HepG2 (cell line): ENCODE results near the gene PPM1M. TPM values are rescaled to one million over a fixed set of nuclear protein-coding genes. Genes with fewer than 3 reads are reported as not detected.

ENCODE experiments used
- DNMT3B ChIP-seq: conservative IDR thresholded peaks from 2 replicates; pipeline ENCODE4 v1.6.1; 2016; ENCODE audit warnings: missing biosample characterization, control low read depth
- GLMP ChIP-seq: sonication (generic); formaldehyde crosslinking; IDR thresholded peaks from 2 replicates; pipeline ENCODE4 v1.9.0; 2021; ENCODE audit warnings: missing genetic modification reagents, mild to moderate bottlenecking, borderline replicate concordance
- GPBP1L1 ChIP-seq: sonication (generic); formaldehyde crosslinking; IDR thresholded peaks from 2 replicates; pipeline ENCODE4 v1.5.0; 2020; ENCODE audit warnings: mild to moderate bottlenecking, missing genetic modification reagents
- MLLT10 ChIP-seq: sonication (generic); formaldehyde crosslinking; IDR thresholded peaks from 2 replicates; pipeline ENCODE4 v1.4.0; 2020; ENCODE audit warnings: missing genetic modification reagents
- POLR2AphosphoS2 ChIP-seq: IDR thresholded peaks from 2 replicates; pipeline ENCODE4 v1.6.1; 2011; ENCODE audit warnings: low read depth, low read length, improper control_type of control experiment
- RBFOX2 ChIP-seq: fragments of 200-400 bp; formaldehyde crosslinking; IDR thresholded peaks from 2 replicates; pipeline ENCODE4 v1.6.1; 2017; ENCODE audit warnings: low read depth, mild to moderate bottlenecking, low read length
- SNAI1 ChIP-seq: sonication (generic); formaldehyde crosslinking; IDR thresholded peaks from 2 replicates; pipeline ENCODE4 v1.5.0; 2020; ENCODE audit warnings: mild to moderate bottlenecking, missing genetic modification reagents, borderline replicate concordance
- SRSF4 ChIP-seq: fragments of 200-400 bp; formaldehyde crosslinking; IDR thresholded peaks from one replicate; pipeline ENCODE4 v1.6.1; 2018; ENCODE audit warnings: mild to moderate bottlenecking, low read depth, low read length, moderate library complexity; ENCODE audit not compliant: poor library complexity, severe bottlenecking
- SSRP1 ChIP-seq: IDR thresholded peaks from 2 replicates; pipeline ENCODE4 v1.6.1; 2016; ENCODE audit warnings: control low read depth
- ZNF691 ChIP-seq: sonication (generic); formaldehyde crosslinking; IDR thresholded peaks from 2 replicates; pipeline ENCODE4 v1.4.0; 2020; ENCODE audit warnings: missing genetic modification reagents, low read depth, mild to moderate bottlenecking, borderline replicate concordance
- ZNF891 ChIP-seq: sonication (generic); formaldehyde crosslinking; IDR thresholded peaks from 2 replicates; pipeline ENCODE4 v1.5.0; 2020; ENCODE audit warnings: mild to moderate bottlenecking, missing genetic modification reagents
- polyA plus RNA-seq, 8 experiments: library from polyadenylated mRNA; depleted of rRNA in 3 of 8; stranded (reverse) in 7 of 8; unstranded in 1 of 8; fragments of >200 nt; fragmentation: Illumina TruSeq in 4 of 8; extraction: Trizol in 4 of 8; gene quantifications; 2 replicates each; pipeline versions ENCODE4 v1.2.1 to v1.2.3, GENCODE V29; 2011 to 2016; ENCODE audit warnings: low read depth in 4 of 8, missing spikeins in 1 of 8, mixed read lengths in 1 of 8; ENCODE audit not compliant: insufficient read depth in 1 of 8
- total RNA-seq, 5 experiments: library from RNA; depleted of rRNA; stranded (reverse); fragments of >200 nt; fragmentation: Illumina TruSeq; extraction: Trizol; gene quantifications; 2 replicates each; pipeline ENCODE4 v1.2.3, GENCODE V29; 2016; ENCODE audit warnings: low read depth in 1 of 5
- TF ChIP-seq, protein P1 (sequence below): sonication (generic); formaldehyde crosslinking; IDR thresholded peaks from 2 replicates; pipeline ENCODE4 v1.8.1; 2023; ENCODE audit warnings: missing genetic modification reagents, inconsistent platforms, borderline replicate concordance
- TF ChIP-seq, protein P2 (sequence below): sonication (generic); formaldehyde crosslinking; IDR thresholded peaks from 2 replicates; pipeline ENCODE4 v1.4.0; 2020; ENCODE audit warnings: missing genetic modification reagents
- TF ChIP-seq, protein P3 (sequence below): sonication (generic); formaldehyde crosslinking; IDR thresholded peaks from 2 replicates; pipeline ENCODE4 v1.4.0; 2020; ENCODE audit warnings: mild to moderate bottlenecking, missing genetic modification reagents
- TF ChIP-seq, protein P4 (sequence below), 2 experiments: fragments of 450-650 bp in 1 of 2; sonication (generic) in 1 of 2; formaldehyde crosslinking; IDR thresholded peaks; 2 replicates each; pipeline versions ENCODE4 v1.5.0 to v1.8.0; 2020 to 2022; ENCODE audit warnings: mild to moderate bottlenecking in 1 of 2, missing genetic modification reagents in 1 of 2

Gene PPM1M
- total and polyA plus RNA-seq, 2 of the 13 experiments (the other 11 are each of a cell fraction or from before 2014, with no cell fraction given) = 2.5 to 5.9 TPM

- peak; percentile 64; the same call in 1 of the 2 replicates for TF ChIP-seq RBFOX2
- TF ChIP-seq SNAI1 (CRISPR knock-in tag) = no peak
- no peak for TF ChIP-seq SRSF4
- TF ChIP-seq GPBP1L1 = no peak
- TF ChIP-seq GLMP (CRISPR knock-in tag) = no peak
- no peak for TF ChIP-seq POLR2AphosphoS2
- TF ChIP-seq, protein P1, sequence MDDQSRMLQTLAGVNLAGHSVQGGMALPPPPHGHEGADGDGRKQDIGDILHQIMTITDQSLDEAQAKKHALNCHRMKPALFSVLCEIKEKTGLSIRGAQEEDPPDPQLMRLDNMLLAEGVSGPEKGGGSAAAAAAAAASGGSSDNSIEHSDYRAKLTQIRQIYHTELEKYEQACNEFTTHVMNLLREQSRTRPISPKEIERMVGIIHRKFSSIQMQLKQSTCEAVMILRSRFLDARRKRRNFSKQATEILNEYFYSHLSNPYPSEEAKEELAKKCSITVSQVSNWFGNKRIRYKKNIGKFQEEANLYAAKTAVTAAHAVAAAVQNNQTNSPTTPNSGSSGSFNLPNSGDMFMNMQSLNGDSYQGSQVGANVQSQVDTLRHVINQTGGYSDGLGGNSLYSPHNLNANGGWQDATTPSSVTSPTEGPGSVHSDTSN (CRISPR knock-in tag) = no peak
- TF ChIP-seq MLLT10 = no peak
- TF ChIP-seq, protein P2, sequence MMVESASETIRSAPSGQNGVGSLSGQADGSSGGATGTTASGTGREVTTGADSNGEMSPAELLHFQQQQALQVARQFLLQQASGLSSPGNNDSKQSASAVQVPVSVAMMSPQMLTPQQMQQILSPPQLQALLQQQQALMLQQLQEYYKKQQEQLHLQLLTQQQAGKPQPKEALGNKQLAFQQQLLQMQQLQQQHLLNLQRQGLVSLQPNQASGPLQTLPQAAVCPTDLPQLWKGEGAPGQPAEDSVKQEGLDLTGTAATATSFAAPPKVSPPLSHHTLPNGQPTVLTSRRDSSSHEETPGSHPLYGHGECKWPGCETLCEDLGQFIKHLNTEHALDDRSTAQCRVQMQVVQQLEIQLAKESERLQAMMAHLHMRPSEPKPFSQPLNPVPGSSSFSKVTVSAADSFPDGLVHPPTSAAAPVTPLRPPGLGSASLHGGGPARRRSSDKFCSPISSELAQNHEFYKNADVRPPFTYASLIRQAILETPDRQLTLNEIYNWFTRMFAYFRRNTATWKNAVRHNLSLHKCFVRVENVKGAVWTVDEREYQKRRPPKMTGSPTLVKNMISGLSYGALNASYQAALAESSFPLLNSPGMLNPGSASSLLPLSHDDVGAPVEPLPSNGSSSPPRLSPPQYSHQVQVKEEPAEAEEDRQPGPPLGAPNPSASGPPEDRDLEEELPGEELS = no peak
- TF ChIP-seq SSRP1 (CRISPR knock-in tag) = no peak
- TF ChIP-seq ZNF691 (CRISPR knock-in tag) = no peak
- no peak for TF ChIP-seq ZNF891 (CRISPR knock-in tag)
- TF ChIP-seq, protein P3, sequence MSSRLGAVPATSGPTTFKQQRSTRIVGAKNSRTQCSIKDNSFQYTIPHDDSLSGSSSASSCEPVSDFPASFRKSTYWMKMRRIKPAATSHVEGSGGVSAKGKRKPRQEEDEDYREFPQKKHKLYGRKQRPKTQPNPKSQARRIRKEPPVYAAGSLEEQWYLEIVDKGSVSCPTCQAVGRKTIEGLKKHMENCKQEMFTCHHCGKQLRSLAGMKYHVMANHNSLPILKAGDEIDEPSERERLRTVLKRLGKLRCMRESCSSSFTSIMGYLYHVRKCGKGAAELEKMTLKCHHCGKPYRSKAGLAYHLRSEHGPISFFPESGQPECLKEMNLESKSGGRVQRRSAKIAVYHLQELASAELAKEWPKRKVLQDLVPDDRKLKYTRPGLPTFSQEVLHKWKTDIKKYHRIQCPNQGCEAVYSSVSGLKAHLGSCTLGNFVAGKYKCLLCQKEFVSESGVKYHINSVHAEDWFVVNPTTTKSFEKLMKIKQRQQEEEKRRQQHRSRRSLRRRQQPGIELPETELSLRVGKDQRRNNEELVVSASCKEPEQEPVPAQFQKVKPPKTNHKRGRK (CRISPR knock-in tag) = 0 out of 2 replicates have a peak, but pooled peaks have one; percentile 26
- TF ChIP-seq, protein P4, sequence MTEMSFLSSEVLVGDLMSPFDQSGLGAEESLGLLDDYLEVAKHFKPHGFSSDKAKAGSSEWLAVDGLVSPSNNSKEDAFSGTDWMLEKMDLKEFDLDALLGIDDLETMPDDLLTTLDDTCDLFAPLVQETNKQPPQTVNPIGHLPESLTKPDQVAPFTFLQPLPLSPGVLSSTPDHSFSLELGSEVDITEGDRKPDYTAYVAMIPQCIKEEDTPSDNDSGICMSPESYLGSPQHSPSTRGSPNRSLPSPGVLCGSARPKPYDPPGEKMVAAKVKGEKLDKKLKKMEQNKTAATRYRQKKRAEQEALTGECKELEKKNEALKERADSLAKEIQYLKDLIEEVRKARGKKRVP (CRISPR knock-in tag; IDR thresholded peaks at IDR 0.05) = 0 out of 4 replicates have a peak, but pooled peaks of 1 of the 2 experiments have one; percentile 13
- TF ChIP-seq DNMT3B (CRISPR knock-in tag) = no peak
These were observed 31.8 kb downstream of the PPM1M start (continued) for GRCh38 chr3:52277071-52277964.
